Measurements from ENCODE around the gene ASIC3. TPM values are rescaled to one million over a fixed set of nuclear protein-coding genes. Genes with fewer than 3 reads are reported as not detected.

The ASIC3 gene
- total and polyA plus RNA-seq, 9 donors: 1.3 to 9.2 (median 3.7) TPM

DNA sequence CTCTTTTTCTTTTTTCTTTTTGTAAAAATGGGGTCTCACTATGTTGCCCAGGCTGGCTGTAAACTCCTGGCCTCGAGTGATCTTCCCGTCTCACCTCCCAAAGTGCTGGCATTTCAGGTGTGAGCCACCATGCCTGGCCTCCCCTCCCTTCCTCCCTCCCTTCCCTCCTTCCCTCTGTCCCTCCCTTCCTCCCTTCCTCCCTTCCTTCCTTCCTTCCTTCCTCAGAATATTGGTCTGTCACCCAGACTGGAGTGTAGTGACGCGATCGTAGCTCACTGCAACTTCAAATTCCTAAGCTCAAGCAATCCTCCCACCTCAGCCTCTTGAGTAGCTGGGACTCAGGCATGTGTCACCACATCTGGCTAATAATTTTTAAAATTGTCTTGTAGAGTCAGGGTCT is 46.3 kb downstream of the ASIC3 start:
- H3K4me3 ChIP-seq (ENCODE audit: low read length): no peak overlapping the region
- no peaks in the 10 kb centered on the region for H3K9me3 ChIP-seq (replicated peaks; ENCODE audit: control insufficient read depth, low read depth, low read length)
- peaks cover 33% of the 10 kb centered on the region for H3K36me3 ChIP-seq (ENCODE audit: control insufficient read depth, insufficient read depth, low read length)
- H3K4me1 ChIP-seq (ENCODE audit: control insufficient read depth, insufficient read depth, low read length): peaks cover 30% of the 10 kb centered on the region
- H3K27ac ChIP-seq (ENCODE audit: low read length): no peak overlapping the region
- H3K27me3 ChIP-seq (ENCODE audit: control insufficient read depth, insufficient read depth, low read length): no peaks in the 10 kb centered on the region
- no peak for DNase-seq
- WGBS (ENCODE audit: insufficient coverage): 85% methylated on average over 2 of the region's 5 CpGs

DNA sequence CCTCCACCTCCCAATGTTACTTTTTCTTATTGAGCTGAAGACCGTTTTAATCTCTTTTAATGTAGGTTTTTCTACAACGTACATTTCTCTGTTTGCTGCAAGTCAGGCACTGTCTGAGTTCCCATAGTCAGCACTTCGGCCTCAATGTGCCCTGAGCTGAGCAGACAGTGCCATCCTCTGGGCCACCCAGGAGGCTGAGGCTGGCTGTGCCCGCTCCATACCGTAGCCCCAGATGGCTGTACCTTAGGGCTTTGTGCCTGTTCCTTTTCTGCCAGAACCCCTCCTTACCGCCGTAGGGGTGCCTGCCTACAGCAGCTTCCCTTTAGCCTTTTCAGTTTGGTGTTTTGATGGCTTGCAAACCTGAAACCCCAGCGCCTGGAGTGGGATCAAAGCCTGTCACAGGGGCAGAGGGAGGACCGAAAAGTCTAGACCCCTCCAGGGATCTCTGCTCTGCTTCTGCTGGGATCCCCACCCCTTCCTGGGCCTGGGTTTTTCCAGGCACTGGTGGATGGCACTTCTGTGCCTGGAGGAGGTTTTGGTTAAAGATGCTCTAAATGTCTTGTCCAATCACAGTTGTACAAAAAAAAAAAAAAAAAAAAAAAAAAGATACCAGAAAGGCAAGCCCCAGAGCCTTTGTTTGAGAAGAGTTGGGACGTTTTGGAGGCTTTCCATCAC is 46.9 kb downstream of the ASIC3 start:
- Histone ChIP-seq H3K27me3 (ENCODE audit: control insufficient read depth, insufficient read depth, low read length) (no peaks in the 10 kb centered on the region), H3K27ac (ENCODE audit: low read length) (no peak overlapping the region), H3K4me3 (ENCODE audit: low read length) (no peak overlapping the region), H3K36me3 (ENCODE audit: control insufficient read depth, insufficient read depth, low read length) (peaks cover 33% of the 10 kb centered on the region), H3K4me1 (ENCODE audit: control insufficient read depth, insufficient read depth, low read length) (peaks cover 24% of the 10 kb centered on the region), H3K9me3 (replicated peaks; ENCODE audit: control insufficient read depth, low read depth, low read length) (no peaks in the 10 kb centered on the region)
- WGBS (ENCODE audit: insufficient coverage): 64% methylated on average over 5 of the region's 10 CpGs
- DNase-seq: no peak

DNA sequence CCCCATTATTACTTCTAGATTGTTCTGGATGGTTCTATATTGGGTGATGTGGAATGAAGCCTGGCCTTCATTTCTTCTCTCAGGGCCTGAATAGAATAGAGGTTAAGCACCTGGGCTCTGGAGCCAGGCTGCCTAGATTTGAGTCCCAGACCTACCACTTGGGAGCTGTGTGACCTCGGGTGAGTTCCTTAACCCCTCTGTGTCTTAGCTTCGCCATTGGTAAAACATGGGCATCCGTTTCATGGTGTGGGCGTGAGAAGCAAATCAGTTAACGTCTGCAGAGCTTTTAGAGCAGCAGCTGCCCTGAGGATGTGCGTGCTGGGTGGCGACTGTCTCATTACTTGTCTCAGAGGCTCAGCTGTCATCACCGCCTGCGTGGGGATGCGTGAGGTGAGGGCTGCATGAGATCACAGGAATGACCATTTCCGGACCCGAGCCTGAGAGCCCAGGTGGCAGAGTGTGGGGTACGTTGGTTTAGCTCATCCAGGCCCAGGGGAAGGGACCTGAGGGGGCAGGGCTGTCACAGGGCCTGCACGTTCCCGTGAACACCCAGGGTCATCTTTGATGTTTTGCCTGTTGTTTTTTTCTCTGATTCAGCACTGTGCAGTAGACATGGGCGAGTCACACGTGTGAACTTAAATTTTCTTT is 47.6 kb downstream of the ASIC3 start:
- WGBS (ENCODE audit: insufficient coverage): 78% methylated on average over 15 of the region's 17 CpGs
- DNase-seq: no peak
- Histone ChIP-seq H3K9me3 (replicated peaks; ENCODE audit: control insufficient read depth, low read depth, low read length) (no peaks in the 10 kb centered on the region), H3K27me3 (ENCODE audit: control insufficient read depth, insufficient read depth, low read length) (no peaks in the 10 kb centered on the region), H3K4me3 (ENCODE audit: low read length) (no peak overlapping the region), H3K4me1 (ENCODE audit: control insufficient read depth, insufficient read depth, low read length) (peaks cover 20% of the 10 kb centered on the region), H3K36me3 (ENCODE audit: control insufficient read depth, insufficient read depth, low read length) (peaks cover 33% of the 10 kb centered on the region), H3K27ac (ENCODE audit: low read length) (no peak overlapping the region)

DNA sequence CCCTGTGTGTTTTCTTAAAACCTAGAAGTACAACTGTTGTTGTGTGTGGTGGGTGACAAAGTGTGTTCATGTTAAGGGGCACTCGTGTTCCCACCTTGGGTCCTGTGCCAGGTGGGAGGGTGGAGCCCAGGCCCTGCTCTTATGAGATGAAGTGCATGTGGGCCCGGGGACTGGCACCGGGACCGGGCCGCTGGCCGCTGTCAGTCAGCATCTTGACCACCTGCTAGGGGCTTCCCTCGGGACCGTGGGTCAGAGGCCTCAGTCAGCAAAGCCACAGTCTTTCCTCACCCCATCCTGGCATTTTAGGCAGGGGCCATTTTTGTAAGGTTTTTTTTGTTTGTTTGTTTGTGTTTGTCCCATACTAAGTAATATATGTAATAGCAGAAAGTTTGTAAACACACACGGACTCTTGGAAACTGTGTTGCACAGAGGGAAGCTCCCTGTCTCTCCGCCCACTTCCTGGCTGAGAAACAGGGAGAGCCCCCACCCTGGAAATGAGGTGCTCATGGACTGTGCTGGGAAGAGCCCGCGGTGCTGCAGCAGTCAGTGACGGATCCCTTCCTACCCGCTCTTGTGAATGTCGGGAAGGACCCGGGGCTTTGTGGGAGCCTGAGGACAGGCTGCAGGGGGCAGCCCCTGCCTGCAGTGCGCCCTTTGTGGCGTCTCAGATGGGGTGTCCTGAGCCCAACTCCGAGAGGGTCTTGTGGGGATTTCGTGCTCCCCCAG is 51.3 kb downstream of the ASIC3 start:
- Histone ChIP-seq H3K27me3 (ENCODE audit: control insufficient read depth, insufficient read depth, low read length) (no peaks in the 10 kb centered on the region), H3K4me1 (ENCODE audit: control insufficient read depth, insufficient read depth, low read length) (peaks cover 15% of the 10 kb centered on the region), H3K4me3 (ENCODE audit: low read length) (no peak overlapping the region), H3K27ac (ENCODE audit: low read length) (no peak overlapping the region), H3K36me3 (ENCODE audit: control insufficient read depth, insufficient read depth, low read length) (peaks cover 5% of the 10 kb centered on the region), H3K9me3 (replicated peaks; ENCODE audit: control insufficient read depth, low read depth, low read length) (no peaks in the 10 kb centered on the region)
- WGBS (ENCODE audit: insufficient coverage): 58% methylated on average over 13 of the region's 20 CpGs
- DNase-seq: peak; percentile 34

DNA sequence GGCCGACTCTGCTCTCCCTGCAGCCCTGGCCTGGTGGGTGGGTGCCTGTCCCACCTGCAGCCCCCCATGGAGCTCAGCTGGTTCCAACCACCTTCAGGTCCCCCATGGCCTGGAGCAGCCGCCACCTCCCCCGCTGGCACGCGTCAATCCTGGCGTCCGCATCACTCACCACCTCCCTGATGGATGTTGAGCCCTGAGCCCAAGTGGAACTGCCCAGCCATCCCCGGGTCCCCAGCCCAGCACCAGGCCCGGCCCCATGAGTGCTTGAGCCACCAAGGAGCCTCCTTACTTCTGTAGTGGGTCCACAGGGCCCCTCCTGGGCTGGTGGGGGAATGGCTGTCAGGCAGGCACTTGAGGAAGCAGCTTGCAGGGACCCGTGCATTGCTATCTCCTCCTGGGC is 52.6 kb downstream of the ASIC3 start:
- no peaks in the 10 kb centered on the region for H3K27me3 ChIP-seq (ENCODE audit: control insufficient read depth, insufficient read depth, low read length)
- no peaks in the 10 kb centered on the region for H3K9me3 ChIP-seq (replicated peaks; ENCODE audit: control insufficient read depth, low read depth, low read length)
- DNase-seq: no peak
- no peak overlapping the region for H3K27ac ChIP-seq (ENCODE audit: low read length)
- H3K4me3 ChIP-seq (ENCODE audit: low read length): no peak overlapping the region
- peaks cover 14% of the 10 kb centered on the region for H3K4me1 ChIP-seq (ENCODE audit: control insufficient read depth, insufficient read depth, low read length)
- H3K36me3 ChIP-seq (ENCODE audit: control insufficient read depth, insufficient read depth, low read length): peaks cover 9% of the 10 kb centered on the region
- 100% methylated on average over 1 of the region's 10 CpGs for WGBS (ENCODE audit: insufficient coverage)

DNA sequence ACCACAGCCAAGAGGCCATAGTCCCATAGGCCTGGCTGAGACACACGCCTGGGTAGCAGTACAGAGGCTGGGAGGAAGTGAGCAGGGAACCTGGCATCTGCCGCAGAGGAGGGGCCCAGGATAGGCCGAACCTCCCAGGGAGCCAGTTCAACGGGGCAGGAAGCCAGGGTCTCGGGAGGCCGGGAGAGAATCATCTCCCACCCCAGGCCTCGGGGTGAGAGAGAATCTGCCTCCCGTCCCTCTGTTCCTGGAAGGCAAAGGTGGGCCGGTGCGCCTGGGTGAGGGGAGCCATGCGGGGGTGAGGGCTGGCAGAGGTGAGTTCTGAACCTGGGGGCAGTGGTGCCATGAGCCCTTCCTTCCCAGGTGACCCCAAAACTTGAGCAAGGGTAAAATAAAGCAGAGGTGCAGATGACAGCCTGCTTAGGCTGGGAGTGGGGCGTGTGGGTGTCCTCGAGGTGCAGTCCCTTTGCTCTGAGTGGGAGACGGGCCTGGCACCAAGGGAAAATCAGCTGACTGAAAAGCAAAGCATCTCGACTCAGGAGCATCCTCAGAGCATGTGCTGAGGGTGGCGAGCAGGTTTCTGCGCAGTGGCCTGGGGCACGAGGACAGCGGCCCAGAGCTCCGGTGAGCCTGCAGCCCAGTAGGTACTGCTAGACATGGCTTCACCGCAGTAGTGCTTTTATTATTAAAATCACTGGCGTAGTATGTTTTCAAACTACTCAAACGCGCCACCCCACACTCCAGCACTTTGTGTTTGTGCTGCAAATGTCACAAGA is 53.5 kb downstream of the ASIC3 start:
- Histone ChIP-seq H3K36me3 (ENCODE audit: control insufficient read depth, insufficient read depth, low read length) (peaks cover 6% of the 10 kb centered on the region), H3K9me3 (replicated peaks; ENCODE audit: control insufficient read depth, low read depth, low read length) (no peaks in the 10 kb centered on the region), H3K27me3 (ENCODE audit: control insufficient read depth, insufficient read depth, low read length) (no peaks in the 10 kb centered on the region), H3K4me3 (ENCODE audit: low read length) (no peak overlapping the region), H3K27ac (ENCODE audit: low read length) (no peak overlapping the region), H3K4me1 (ENCODE audit: control insufficient read depth, insufficient read depth, low read length) (peaks cover 14% of the 10 kb centered on the region)
- 76% methylated on average over 13 of the region's 24 CpGs for WGBS (ENCODE audit: insufficient coverage)
- no peak for DNase-seq

Other genes with a start within 250 kb of the ASIC3 start
- gene TMEM176B, start 248.2 kb upstream of the ASIC3 start, total RNA-seq: 7.7 TPM
- 10 to 100 TPM in 7 of 8 donors, 1 to 10 TPM in 1; 9.4 to 16.7 (median 11.9) TPM for gene TMEM176B, start 248.2 kb upstream of the ASIC3 start, polyA plus RNA-seq (ENCODE audit: insufficient read depth in 1 of 8, insufficient read length in 8 of 8, low replicate concordance in 1 of 8)
- gene TMEM176A, start 247.8 kb upstream of the ASIC3 start, total RNA-seq: 6.2 TPM
- gene TMEM176A, start 247.8 kb upstream of the ASIC3 start, polyA plus RNA-seq (ENCODE audit: insufficient read depth in 1 of 8, insufficient read length in 8 of 8, low replicate concordance in 1 of 8): 10 to 100 TPM in 7 of 8 donors, 1 to 10 TPM in 1; 9.9 to 19.4 (median 14.1) TPM
- 0.04 TPM for gene AOC1, start 196.0 kb upstream of the ASIC3 start, total RNA-seq
- 1 to 10 TPM in 2 of 8 donors, under 1 TPM in 3, not detected in 3; 0.13 to 6.1 (median 0.27) TPM for gene AOC1, start 196.0 kb upstream of the ASIC3 start, polyA plus RNA-seq (ENCODE audit: insufficient read depth in 1 of 8, insufficient read length in 8 of 8, low replicate concordance in 1 of 8)
- 9.7 TPM for gene KCNH2, start 70.2 kb upstream of the ASIC3 start, total RNA-seq
- gene KCNH2, start 70.2 kb upstream of the ASIC3 start, polyA plus RNA-seq (ENCODE audit: insufficient read depth in 1 of 8, insufficient read length in 8 of 8, low replicate concordance in 1 of 8): 10 to 100 TPM; 14.4 to 26.9 (median 20.2) TPM
- gene NOS3, start 57.5 kb upstream of the ASIC3 start, total RNA-seq: 4.9 TPM
- 1 to 10 TPM; 5.0 to 8.9 (median 7.0) TPM for gene NOS3, start 57.5 kb upstream of the ASIC3 start, polyA plus RNA-seq (ENCODE audit: insufficient read depth in 1 of 8, insufficient read length in 8 of 8, low replicate concordance in 1 of 8)
- gene ATG9B, start 24.0 kb upstream of the ASIC3 start, total RNA-seq: 0.22 TPM
- 1 to 10 TPM in 6 of 8 donors, under 1 TPM in 2; 0.92 to 3.0 (median 1.4) TPM for gene ATG9B, start 24.0 kb upstream of the ASIC3 start, polyA plus RNA-seq (ENCODE audit: insufficient read depth in 1 of 8, insufficient read length in 8 of 8, low replicate concordance in 1 of 8)
- gene ABCB8, start 20.1 kb upstream of the ASIC3 start, total RNA-seq: 13.4 TPM
- gene ABCB8, start 20.1 kb upstream of the ASIC3 start, polyA plus RNA-seq (ENCODE audit: insufficient read depth in 1 of 8, insufficient read length in 8 of 8, low replicate concordance in 1 of 8): 10 to 100 TPM; 12.8 to 26.5 (median 19.2) TPM
- gene CDK5, start 9.4 kb downstream of the ASIC3 start, total RNA-seq: 10.2 TPM
- 10 to 100 TPM in 5 of 8 donors, 1 to 10 TPM in 3; 8.2 to 12.2 (median 10.2) TPM for gene CDK5, start 9.4 kb downstream of the ASIC3 start, polyA plus RNA-seq (ENCODE audit: insufficient read depth in 1 of 8, insufficient read length in 8 of 8, low replicate concordance in 1 of 8)
- 41.0 TPM for gene SLC4A2, start 11.1 kb downstream of the ASIC3 start, total RNA-seq
- 10 to 100 TPM; 58.3 to 78.1 (median 65.7) TPM for gene SLC4A2, start 11.1 kb downstream of the ASIC3 start, polyA plus RNA-seq (ENCODE audit: insufficient read depth in 1 of 8, insufficient read length in 8 of 8, low replicate concordance in 1 of 8)
- gene FASTK, start 32.3 kb downstream of the ASIC3 start, total RNA-seq: 65.2 TPM
- gene FASTK, start 32.3 kb downstream of the ASIC3 start, polyA plus RNA-seq (ENCODE audit: insufficient read depth in 1 of 8, insufficient read length in 8 of 8, low replicate concordance in 1 of 8): 10 to 100 TPM; 74.3 to 90.1 (median 84.2) TPM
- 19.0 TPM for gene TMUB1, start 35.0 kb downstream of the ASIC3 start, total RNA-seq
- gene TMUB1, start 35.0 kb downstream of the ASIC3 start, polyA plus RNA-seq (ENCODE audit: insufficient read depth in 1 of 8, insufficient read length in 8 of 8, low replicate concordance in 1 of 8): 10 to 100 TPM; 29.8 to 51.2 (median 35.9) TPM
- 37.0 TPM for gene AGAP3, start 37.9 kb downstream of the ASIC3 start, total RNA-seq
- gene AGAP3, start 37.9 kb downstream of the ASIC3 start, polyA plus RNA-seq (ENCODE audit: insufficient read depth in 1 of 8, insufficient read length in 8 of 8, low replicate concordance in 1 of 8): 10 to 100 TPM; 64.5 to 95.4 (median 76.3) TPM
- 0.44 TPM for gene GBX1, start 119.2 kb downstream of the ASIC3 start, total RNA-seq
- gene GBX1, start 119.2 kb downstream of the ASIC3 start, polyA plus RNA-seq (ENCODE audit: insufficient read depth in 1 of 8, insufficient read length in 8 of 8, low replicate concordance in 1 of 8): 1 to 10 TPM in 5 of 8 donors, under 1 TPM in 3; 0.59 to 2.5 (median 1.5) TPM
- gene ASB10, start 138.7 kb downstream of the ASIC3 start, total RNA-seq: 3.1 TPM
- gene ASB10, start 138.7 kb downstream of the ASIC3 start, polyA plus RNA-seq (ENCODE audit: insufficient read depth in 1 of 8, insufficient read length in 8 of 8, low replicate concordance in 1 of 8): 1 to 10 TPM; 1.3 to 5.7 (median 3.0) TPM
- gene H2BK1, start 162.0 kb downstream of the ASIC3 start, total RNA-seq: not detected
- not detected for gene H2BK1, start 162.0 kb downstream of the ASIC3 start, polyA plus RNA-seq (ENCODE audit: insufficient read depth in 1 of 8, insufficient read length in 8 of 8, low replicate concordance in 1 of 8)
- gene ABCF2, start 178.7 kb downstream of the ASIC3 start, total RNA-seq: 18.5 TPM
- gene ABCF2, start 178.7 kb downstream of the ASIC3 start, polyA plus RNA-seq (ENCODE audit: insufficient read depth in 1 of 8, insufficient read length in 8 of 8, low replicate concordance in 1 of 8): 10 to 100 TPM; 17.3 to 21.1 (median 18.5) TPM
- 21.9 TPM for gene CHPF2, start 184.0 kb downstream of the ASIC3 start, total RNA-seq
- gene CHPF2, start 184.0 kb downstream of the ASIC3 start, polyA plus RNA-seq (ENCODE audit: insufficient read depth in 1 of 8, insufficient read length in 8 of 8, low replicate concordance in 1 of 8): 10 to 100 TPM; 20.1 to 32.6 (median 23.4) TPM
- gene SMARCD3, start 200.2 kb downstream of the ASIC3 start, total RNA-seq: 106 TPM
- 100 to 1,000 TPM; 109 to 180 (median 151) TPM for gene SMARCD3, start 200.2 kb downstream of the ASIC3 start, polyA plus RNA-seq (ENCODE audit: insufficient read depth in 1 of 8, insufficient read length in 8 of 8, low replicate concordance in 1 of 8)